Fibroblast of skin of right biceps (primary cell): ENCODE measurements around the gene SMARCA1.
A peak's percentile ranks its signal among the peaks of the same experiment; 100 is the strongest.
"Not testable (repeated sequence)": the region's sequence is repeated elsewhere in the genome, so short reads cannot be mapped to it uniquely, and the experiment has no call there.

Experiments used
- DNase-seq: peaks from one replicate; pipeline ENCODE4 v3.0.0-alpha.2; 2013

SMARCA1 gene, protein sequence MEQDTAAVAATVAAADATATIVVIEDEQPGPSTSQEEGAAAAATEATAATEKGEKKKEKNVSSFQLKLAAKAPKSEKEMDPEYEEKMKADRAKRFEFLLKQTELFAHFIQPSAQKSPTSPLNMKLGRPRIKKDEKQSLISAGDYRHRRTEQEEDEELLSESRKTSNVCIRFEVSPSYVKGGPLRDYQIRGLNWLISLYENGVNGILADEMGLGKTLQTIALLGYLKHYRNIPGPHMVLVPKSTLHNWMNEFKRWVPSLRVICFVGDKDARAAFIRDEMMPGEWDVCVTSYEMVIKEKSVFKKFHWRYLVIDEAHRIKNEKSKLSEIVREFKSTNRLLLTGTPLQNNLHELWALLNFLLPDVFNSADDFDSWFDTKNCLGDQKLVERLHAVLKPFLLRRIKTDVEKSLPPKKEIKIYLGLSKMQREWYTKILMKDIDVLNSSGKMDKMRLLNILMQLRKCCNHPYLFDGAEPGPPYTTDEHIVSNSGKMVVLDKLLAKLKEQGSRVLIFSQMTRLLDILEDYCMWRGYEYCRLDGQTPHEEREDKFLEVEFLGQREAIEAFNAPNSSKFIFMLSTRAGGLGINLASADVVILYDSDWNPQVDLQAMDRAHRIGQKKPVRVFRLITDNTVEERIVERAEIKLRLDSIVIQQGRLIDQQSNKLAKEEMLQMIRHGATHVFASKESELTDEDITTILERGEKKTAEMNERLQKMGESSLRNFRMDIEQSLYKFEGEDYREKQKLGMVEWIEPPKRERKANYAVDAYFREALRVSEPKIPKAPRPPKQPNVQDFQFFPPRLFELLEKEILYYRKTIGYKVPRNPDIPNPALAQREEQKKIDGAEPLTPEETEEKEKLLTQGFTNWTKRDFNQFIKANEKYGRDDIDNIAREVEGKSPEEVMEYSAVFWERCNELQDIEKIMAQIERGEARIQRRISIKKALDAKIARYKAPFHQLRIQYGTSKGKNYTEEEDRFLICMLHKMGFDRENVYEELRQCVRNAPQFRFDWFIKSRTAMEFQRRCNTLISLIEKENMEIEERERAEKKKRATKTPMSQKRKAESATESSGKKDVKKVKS

DNA sequence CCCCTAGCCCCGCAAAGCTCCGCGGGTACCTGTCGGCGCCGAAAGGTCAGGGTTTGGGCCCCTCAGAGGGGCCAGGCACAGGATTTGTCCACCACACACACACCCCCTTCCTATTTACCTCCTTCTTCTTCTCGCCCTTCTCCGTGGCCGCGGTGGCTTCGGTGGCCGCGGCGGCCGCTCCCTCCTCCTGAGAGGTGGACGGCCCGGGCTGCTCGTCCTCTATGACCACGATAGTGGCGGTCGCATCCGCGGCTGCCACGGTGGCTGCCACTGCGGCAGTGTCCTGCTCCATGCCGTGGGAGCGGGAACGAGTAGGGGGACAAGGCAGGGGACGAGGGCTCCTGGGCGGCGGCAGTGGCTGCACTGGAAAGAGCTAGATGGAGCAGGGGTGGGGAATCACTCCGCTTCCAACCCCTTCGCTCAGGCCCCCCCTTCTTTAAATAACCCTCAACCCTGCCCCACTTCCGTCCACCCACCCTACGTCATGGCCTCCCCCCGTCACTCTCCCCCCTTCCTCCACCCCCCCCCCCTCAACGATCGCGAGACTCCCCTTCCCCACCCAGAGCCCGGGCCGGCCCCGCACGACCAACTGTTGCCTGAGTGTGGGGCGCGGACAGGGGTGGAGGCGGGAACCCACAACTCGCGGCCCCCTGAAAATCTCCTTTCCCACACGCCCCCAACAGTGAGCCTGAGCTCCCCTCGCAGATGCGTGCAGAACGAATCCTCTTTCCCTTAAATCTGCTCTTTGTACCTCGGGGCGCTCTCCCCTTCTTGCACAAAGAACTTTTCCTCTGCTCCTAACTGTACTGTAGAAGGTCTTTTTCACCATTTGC lies at the start of gene SMARCA1:
Gene SMARCA1 (minus strand): TSS at position 412 of the 833 bp plus-strand sequence. CDS start 120 bp downstream, at position 292.
- DNase-seq: peak; percentile 77

DNA sequence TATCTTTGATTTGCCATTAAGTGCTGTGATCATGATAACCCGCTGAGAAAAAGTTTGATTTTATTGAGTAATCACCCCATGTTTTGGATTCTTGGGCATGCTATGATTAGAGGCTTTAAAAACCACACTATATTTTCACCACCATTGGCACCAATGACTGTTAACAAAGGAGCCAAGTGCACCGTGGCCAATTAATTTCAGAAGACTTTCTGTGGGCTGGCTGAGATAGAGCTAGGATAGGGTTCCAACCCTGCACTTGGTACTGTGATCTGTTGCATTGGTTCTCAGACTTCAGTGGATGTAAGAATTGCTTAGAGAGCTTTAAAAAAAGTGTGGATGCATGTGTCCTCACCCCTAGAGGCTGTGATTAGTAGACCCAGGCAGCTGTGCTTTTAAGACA lies 49.1 kb upstream of the SMARCA1 start:
- DNase-seq: no peak

DNA sequence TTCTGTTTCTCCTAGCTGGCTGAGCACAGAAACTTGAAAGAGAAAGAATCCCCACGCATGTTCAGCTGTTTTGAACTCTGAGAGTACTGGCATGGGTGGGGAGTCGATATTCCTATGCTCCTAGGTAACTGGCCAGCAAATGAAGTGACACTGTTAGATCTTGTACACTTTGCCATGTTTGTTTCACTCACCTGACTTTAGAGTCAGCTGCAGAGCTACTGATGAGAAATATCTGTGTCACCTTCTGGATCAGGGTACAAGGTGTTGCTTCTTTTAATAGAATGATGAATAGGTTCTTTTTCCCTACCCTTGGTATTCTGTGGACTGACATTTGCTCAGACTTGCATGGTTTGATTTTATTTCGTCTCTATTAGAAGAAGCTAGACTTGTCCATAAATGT lies 45.1 kb upstream of the SMARCA1 start:
- no peak for DNase-seq

DNA sequence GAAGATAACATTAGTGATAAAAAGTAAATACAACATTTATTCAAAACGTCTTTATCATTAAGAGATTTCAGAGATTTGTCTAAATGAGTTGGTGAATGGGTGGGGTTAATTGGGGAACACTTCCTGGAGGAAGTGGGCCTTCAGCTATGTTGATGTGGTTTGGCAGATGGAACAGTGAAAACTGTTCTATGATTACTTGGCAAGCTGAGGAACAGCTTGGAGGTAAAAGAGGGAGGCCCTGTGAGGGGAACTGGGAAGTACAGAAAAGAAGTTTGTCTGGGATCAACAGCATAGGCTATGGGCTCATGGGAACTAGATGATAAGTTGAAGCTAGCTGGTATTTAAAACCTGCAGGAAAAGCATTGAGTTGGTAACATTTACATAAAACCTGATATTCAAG lies 42.8 kb upstream of the SMARCA1 start:
- DNase-seq: no peak

DNA sequence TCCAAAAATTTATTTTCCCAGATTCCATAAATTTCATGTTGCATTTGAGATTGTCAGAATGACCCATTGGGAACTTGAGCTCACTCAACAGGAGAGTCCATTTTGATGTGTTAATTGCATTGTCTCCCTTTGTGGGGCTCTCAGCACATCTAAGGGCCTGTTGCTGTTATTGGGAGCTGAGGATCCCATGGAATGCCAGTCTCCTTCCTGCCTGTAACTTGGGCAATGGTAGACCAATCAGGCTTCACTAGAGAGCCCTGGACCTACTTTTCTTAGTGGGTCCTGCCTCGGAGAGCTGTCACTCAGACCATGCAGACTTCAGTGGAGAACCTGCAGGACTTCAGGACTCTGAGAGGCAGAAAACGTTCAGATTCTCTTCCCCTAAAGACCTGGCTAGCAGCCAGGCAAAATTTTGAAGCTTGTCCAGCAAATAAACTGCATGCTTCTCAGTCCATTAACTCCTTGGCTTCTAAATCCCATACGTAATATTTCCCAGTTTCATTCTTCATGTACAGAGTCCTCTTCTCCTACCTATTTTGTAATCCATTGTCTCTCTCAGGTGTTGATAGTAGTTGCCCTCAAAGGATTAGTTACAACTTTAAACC lies 41.9 kb upstream of the SMARCA1 start:
- peak; percentile 28 for DNase-seq

DNA sequence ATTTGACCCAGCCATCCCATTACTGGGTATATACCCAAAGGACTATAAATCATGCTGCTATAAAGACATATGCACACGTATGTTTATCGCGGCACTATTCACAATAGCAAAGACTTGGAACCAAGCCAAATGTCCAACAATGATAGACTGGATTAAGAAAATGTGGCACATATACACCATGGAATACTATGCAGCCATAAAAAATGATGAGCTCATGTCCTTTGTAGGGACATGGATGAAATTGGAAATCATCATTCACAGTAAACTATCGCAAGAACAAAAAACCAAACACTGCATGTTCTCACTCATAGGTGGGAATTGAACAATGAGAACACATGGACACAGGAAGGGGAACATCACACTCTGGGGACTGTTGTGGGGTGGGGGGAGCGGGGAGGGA lies 41.1 kb upstream of the SMARCA1 start:
- not testable (repeated sequence) for DNase-seq

DNA sequence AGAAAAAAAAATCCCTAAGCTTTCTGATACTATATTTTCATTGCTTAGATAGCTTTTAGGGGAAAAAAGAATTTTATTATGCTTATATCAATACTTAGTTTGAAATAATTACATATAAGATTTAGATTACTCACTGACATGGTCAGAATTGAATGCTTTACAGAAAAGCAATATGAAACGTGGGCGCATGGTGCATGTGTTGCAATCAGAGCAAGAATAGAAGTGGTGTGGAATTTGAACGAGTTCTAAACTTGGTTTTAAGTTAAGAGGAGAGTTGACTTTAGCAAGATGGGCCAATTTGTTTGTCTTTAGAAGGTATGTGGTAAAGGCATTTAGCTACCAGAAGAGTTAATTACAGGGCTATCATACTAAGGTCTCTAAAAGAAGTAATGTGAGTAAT lies 38.2 kb upstream of the SMARCA1 start:
- no peak for DNase-seq

DNA sequence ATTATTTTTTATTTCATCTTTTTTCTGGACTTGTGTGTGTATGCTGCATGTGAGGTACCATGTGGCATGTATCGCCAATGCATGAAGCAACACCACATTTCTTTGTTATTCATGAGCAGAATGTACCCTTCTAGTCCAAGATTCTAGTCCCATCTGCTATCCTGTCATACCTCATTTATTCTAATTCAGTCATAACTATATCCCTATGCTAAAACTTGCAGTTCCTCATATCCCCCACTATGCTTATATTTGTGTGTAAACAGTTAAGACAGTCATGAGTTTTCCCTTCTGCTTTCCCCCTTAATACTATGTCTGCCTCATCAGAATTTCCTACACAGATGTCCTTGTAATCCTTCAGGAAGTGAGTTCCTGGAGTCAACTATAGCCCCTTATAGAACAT lies 36.5 kb upstream of the SMARCA1 start:
- DNase-seq: no peak

DNA sequence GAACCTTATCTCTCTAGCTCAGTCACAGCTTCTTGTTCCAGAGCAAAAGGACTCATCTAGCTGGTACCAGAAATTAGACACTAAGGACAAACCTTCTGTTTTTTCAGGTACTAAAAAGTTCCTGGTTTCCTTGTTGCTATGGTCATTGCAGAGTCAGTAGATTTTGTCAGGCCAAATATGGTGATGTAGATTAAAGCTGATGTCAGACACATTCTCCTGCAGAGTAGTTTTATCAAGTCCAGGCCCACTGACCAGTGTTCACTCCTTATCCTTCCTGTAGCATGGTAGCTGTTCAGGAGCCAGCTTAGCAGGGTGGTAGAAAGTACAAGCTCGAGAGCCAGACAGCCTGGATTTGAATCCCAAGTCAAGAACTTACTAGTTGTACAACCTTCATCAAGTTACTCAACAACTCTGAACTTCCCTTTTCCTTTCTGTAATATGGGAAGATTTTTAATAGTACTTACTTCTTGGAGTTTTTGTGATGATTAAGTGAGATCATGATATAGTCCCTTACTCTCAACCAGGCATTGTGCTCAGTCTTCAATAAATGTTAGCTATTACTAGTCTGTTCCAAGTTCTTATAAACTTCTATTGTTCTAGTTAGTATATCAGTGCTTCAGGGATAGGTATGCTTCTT lies 34.7 kb upstream of the SMARCA1 start:
- no peak for DNase-seq

DNA sequence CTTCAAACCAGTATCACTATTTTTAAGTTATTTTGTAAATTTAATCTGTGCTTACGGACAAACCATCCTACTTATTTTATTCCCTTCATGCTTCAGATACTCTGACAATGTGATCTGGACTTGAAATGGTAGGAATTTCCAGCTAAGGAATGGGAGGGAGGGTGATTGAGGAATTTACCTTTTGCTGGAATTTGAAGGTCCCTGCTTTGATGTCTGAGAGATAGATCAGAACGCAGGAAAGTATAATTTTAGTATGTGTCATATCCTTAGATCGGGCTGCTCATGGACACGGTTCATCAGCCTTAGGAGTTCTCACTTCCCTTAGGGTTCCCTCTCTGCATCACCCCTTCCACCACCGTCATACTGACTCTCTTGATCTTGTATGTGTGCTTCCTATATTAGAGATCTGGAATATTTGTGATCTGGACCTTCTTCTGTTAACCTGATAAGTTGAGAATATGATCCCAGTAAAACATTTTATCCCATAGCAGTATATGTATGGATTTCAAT lies 33.6 kb upstream of the SMARCA1 start:
- DNase-seq: no peak

DNA sequence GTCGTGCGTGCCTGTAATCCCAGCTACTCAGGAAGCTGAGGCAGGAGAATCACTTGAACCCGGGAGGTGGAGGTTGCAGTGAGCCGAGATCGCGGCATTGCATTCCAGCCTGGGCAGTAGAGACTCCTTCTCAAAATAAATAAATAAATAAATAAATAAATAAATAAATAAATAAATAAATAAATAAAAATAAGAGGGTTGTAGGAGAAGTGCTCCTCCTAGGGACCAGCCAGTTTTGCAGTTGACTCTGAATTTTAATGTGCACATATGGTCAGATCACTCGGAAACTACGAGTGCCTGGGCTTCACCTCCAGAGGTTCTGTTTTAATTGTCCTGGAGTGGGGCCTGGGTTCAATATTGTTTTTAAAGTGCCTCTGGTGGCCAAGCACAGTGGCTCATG lies 31.5 kb upstream of the SMARCA1 start:
- DNase-seq: not testable (repeated sequence)

DNA sequence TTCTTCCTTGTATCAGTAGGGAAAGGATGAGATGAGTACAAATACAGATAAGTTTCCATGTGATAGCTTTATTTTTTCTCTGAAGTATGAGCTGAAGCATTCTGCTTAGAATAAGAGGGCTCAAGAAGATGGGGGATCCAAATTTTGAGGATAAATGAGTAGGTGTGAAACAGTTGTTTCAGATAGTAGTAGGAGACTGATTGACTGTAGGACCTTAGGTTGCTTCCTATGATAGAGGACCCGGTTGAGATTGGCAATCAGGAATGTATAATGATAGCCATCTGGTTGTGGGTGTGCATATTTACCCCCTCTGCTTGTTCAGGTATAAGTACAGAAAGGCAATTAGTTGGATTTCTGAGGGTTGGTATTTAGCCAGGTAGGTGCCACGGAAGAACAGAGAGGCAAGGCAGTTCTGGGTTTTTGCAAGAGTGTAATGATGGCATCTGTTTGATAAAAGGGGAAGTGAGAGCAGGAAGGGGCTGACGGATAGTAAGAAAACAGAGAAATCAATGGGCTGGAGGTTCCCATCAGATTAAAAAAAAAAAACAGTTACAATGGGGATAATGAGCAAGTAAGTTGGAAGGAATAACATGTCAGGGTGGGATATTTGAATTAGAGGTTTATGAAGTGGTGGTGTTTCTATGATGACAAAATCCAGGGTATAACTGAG lies 30.5 kb upstream of the SMARCA1 start:
- no peak for DNase-seq

DNA sequence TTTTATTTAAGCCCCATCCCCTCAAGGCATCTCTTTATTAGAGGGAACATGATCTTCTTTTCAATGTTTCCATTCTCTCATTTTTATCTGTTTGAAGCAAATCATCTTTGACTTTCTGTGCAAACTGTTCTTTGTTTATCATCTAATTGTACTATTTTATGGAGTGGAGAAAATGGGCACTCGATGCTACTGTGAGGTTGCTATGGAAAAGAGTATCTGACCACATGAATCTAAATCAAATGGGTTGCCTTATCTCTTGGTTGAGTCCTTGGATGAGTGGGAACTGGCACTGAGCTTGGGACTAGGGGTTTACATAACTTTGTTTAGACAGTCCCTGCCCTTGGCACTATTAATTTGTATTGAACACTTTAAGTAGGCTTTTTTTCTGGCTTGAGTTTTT lies 25.8 kb upstream of the SMARCA1 start:
- DNase-seq: no peak

DNA sequence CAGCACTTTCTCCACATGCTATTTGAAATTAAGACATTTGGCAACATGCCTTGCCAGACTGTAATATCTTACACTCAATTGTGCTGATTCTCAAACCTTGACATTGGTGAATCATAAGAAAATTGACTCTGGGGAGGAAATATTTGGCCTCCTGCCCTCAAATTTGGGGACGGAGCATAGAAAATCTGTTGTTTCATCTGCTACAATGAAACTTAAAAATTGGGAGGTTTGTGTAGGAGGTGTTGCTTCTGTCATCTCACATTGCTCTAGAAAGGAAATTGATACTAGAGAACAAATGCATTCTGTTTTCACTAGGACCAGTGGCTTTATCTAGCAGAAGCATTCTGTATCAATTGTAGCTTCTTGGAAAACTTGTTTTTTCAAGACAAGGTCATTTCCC lies 22.1 kb upstream of the SMARCA1 start:
- no peak for DNase-seq

DNA sequence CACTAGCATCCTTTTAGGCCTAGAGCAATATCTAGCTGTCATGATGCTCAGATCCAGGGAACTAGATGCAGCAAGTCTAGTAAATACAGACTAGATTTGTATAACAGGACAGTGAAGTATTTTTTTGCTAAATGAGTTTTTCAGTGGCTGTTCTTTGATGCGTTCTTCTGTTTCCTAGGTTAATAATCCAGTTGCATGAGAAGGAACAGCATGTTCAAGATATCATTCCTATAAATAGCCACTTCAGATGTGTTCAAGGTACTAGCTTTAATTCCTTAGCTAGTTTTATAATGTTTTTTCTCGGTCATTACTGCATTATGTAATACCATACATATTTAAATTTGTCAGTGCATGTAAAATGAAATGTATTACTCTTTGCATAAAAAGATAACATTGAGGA lies 21.5 kb upstream of the SMARCA1 start:
- DNase-seq: no peak

DNA sequence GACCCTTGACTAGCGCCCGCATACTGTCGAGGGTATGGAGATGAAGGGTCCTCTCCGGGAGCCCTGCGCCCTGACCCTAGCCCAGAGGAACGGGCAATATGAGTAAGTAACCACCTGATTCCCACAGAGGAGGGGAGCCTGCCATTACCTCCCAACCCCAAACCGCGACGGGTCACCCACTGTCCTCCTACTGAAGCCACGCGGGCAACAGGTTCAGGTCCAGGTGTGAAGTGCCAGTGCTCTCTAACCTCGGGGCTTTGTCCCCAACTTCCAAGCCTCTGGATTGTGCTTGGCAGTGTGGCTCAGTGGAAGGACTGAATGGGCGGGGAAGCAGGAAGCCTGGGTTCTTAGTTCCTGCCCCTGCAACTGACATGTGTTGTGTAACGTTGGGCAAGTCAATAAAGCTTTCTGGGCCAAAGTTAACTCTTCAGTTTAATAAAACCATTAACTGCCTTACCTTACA lies 17.5 kb upstream of the SMARCA1 start:
- no peak for DNase-seq

DNA sequence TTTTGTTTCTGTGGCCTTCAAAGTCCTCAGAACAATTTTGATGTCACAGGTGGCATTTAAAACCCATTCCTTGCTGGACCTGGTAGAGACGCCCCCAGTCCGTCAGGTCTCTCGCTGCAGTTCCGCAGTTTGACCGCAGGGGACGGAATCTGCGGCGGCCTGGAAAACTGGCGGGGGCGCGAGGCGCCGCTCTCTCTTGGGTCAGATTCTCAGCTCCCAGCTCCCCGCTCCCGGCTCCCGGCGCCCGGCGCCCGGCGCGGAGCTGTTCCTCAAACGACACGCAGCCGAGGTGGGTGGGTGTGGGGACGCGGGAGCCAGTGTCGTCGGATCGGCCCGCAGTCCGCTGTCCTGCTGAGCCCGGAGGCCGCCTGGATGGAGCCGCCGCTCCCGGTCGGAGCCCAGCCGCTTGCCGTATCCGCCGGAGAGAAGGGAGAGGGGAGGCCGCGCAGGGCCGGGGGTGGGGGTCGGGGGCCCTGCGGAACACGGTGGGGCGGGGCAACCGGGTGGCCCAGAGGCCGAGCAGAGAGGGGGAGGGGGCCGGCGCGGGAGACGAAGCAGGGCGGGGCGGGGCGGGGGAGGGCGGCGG lies 16.9 kb upstream of the SMARCA1 start, which contains the start of gene OCRL:
Gene OCRL (plus strand): TSS at position 192 of the 586 bp plus-strand sequence. CDS start 181 bp downstream, at position 373.
- DNase-seq: peak; percentile 59

DNA sequence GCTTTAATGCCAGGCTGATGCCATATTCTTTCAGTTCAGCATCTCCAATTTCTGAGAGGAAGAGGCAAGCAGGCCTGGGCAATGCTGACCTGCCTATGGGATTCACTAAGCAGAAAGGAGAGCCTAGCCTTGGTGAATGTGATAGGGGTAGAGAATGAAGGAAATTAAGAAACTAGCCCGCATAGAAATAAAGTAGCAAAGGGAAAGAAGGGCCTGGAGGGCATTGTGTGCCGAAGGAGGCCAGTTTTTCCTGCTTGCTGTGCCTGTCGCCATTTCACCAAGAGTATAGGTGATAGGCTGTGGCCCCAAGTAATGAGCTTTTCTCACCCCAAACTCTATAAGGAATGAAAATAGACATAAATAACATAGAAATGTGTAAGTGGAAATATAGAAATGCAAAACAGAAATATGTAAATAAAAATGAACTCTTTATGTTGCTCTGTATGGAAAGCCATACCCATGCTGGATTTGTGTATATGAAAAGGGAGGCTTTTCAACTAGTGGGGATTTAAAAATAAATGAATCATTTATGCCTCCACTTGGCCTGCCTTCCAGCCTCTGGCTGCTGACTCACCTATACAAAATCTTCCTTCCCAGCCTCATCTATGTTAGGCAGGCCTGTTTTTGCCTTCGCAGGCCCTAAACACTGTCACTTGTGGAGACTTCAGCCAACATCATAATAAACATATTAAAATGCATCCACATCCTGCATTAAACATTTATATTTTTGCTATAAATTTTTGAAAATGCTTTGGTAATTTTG lies 11.7 kb upstream of the SMARCA1 start:
- peak; percentile 46 for DNase-seq

DNA sequence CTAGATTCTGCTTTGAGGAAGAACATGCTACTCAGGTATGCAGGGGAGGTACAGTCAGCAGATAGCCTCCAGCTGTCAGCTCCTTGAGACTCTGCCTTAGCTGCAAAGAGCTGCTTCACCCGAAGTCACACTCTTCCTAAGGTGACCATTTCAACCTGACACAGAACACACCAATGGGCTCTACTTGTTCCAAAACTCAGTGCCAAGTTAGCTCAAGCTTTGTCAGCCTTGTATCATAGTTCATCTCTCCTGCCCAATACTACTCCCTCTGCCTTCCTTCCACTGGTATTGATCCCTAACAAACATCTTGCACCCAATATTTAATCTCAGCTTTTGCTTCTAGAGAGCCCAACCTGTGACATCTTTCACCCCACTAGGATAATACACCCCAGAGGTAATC lies 7.8 kb upstream of the SMARCA1 start:
- no peak for DNase-seq
